GM10847 (cell line): Measurements from ENCODE around the gene STAT2.
A peak's percentile ranks its signal among the peaks of the same experiment; 100 is the strongest.

Source experiments
- POLR2A ChIP-seq: IDR thresholded peaks from 2 replicates; pipeline ENCODE4 v1.6.1; 2011; ENCODE audit not compliant: insufficient read length; ENCODE audit errors: extremely low read depth

STAT2 gene

DNA sequence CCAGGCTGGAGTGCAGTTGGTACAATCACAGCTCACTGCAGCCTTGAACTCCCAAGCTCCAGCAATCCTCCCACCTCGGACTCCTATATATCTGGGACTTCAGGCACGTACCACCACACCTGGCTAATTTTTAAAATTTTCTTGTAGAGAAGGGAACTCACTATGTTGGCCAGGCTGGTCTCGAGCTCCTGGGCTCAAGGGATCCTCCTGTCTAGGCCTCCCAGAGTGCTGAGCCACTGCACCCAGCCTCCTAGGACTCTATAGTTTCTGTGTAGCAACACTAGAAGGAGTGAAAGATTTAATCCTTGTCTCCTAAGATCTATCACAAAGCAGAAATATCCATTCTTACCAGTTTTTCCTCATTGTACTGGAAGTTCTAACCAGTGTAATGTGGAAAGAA, 7.0 kb upstream of the STAT2 start:
- TF ChIP-seq POLR2A, result no peak

DNA sequence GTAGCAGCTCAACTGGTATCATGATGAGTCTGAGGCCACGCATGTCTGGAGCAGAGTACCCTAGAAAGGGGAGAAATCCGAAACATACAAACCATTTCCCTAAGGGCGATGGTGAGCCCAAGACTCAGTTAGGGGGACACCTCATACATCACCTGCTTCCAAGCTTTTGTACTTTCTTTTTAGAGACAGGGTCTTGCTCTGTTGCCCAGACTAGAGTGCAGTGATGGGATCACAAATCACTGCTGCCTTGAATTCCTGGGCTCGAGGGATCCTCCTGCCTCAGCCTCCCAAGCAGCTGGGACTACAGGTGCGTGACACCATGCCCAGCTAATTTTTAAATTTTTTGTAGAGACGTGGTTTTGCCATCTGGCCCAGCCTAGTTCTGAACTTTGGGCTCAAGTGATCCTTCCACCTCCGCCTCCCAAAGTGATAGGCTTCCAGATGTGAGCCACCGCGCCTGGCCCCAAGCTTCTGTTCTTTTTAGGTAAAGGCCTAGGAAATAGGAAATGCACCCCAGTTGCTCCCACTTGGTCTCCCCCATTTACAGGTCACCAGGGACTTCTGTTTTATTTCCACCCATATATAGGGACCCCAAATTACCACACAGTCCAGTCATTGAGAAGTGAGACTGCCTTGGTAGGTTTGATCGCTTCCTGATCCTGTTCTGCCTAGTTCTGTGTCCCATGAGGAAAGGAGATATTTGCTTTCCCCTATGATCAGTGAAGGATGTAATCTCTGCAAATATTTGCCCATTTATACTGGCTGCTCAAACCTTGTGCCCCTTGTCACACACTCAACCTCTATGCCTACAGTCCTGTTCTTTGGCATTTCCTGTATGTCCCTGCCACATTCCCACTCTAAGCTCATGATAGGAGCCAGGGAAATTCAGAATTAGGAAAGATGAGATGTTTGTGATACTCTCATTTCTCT, 2.5 kb upstream of the STAT2 start, which contains the start of gene APOF:
Gene APOF, minus strand, starts transcription at position 728 of the 930 bp plus-strand sequence. Its CDS starts 112 bp downstream, at position 616.
- no peak for TF ChIP-seq POLR2A

DNA sequence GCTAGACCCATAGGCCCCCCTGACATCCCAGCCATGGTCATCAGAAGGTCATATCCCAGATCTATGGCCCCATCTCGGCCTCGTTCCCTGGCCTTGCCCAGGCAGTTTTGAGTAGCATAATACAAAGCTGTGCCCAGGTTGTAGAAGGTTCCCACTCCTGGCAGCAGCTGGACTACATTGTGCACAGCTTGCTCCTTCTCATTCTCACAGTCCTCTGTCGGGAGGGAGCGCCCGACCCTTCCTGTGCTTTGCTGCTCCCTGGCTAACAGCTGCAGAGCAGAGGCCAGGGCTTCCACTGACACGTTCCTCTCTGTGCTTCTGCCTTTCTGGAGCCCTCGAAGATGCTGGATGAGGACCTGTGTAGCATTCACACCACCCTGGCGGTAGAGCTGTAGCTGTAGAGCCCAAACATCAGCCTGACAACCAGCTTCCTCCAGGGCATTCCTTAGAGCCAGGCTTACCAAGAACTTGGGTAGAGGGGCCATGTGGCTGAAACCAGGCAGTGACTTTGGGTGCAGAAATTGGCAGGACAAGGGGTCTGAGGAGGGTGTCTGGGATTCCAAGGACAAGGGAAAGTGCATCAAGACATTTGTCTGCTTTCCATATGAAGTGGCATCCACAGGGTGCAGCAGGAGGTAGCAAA, 1.7 kb upstream of the STAT2 start:
- TF ChIP-seq POLR2A, result no peak

DNA sequence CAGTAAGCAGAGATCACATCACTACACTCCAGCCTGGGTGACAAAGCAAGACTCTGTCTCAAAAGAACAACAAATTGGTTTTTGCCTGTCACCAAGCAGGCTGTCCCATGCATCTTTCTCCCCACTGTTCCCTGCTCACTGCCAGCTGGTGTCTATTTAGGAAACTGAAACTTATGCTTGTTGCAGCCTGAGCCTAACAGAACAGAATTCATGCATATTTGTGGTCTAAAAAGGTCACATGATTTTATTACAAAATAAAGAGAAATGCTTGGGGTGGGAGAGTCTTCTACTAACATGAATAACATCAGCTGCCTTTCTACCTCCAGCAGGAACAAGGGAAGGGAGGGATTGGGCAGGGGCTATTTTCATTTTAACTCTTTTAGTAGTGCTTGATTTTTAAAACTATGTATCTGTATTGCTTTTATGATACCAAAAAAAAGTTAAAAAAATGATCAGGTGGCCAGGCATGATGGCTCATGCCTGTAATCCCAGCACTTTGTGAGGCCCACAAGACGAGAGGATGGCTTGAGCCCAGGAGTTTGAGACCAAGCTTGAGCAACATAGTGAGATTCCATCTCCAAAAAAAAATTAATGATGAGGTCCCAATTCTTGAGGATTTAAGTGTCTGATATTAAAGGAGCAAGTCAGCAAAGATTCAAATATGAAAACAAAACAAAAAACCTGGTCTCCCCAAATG, 923 bp downstream of the STAT2 start:
- no peak for TF ChIP-seq POLR2A

DNA sequence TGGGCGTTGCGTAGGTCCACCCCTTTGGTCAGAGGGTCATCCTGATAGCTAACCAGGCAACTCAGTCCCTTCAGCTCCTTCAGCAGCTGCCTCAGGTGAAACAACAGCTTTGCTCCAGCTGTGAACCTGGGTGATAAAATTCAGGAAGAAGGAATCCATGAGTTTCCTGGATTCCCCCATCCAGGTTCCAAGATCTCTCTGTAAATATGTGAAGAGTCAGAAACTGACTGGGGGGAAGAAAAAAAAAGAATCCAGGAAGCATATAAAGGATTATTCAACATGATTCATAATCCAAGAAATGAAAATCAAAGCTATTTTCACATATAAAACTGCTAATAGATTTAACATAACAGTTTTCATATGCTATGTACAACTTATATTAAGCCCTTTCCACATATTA, 8.6 kb downstream of the STAT2 start:
- no peak for TF ChIP-seq POLR2A

DNA sequence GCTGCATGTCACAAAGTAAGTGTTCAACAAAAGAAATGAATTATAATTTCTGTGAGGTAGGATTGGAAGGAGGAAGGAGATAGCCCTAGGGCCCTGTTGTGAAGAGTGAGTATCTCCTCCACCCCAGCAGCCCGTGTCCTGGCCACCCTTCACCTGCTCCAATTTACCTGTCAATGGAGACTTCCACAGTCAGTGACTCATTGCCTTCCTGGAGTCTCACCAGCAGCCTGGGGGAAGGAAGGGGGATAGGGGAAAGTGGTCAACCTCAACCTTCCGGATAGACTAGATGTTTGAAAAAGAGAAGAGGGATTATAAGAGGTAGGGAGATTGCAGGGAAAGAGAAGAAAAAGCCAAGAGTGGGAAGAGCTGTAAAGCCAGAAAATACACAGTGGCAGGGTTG, 9.2 kb downstream of the STAT2 start:
- TF ChIP-seq POLR2A, result no peak

DNA sequence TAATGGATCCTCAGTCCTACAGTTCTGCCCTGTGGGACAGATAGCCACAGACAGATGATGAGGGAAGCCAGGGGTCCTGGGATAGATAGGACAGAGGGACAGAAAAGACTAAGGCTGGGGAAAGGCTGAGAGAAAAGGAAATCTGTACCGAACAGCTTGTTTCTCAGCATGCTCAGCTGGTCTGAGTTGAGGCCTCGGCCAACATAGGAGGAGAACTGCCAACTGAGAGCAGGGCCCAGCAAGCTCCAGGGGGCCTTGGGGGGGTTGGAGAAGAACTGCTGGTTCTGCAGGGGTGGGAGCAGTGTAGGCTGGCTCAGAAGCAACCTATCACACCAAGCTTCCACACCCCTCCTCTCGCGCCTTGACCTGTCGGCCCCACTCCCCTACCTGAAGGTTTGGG, 11.1 kb downstream of the STAT2 start:
- no peak for TF ChIP-seq POLR2A

DNA sequence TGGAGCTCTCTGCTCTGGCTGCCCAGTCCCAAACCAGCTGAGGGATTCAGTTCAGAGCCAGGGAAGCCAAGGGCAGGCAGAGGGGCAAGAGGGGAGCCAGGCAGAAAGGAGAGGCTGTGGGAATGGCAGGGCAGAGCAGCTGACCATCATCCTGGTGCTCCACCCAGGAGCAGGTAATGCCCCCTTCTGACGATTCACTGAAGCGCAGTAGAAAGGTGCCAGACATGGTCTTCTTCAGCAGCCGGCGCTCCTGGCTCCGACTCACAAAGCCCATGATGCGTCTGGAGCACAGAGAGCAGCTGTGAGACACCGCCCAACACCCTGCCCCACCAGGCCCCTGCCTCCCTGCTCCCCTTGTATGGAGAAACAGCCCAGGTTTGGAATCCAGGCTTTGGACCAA, 13.2 kb downstream of the STAT2 start:
- no peak for TF ChIP-seq POLR2A

DNA sequence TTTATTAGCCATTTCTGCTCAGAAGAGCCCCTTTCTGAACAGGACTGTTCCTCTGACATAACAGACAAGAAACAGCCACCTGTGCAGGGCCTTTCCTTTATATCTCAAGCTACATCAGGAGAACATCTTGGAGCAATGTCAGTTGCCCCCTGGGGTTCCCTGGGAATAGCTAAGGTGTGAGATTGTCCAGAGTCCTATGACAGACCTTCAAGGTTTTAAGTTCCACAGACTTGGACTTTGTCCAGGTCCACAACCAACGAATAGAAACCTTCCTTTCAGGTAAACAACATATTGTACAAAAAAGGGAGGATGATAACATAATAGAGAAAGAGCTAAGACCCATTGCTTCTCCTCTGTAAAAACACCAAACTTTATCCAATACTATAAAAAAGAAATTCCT, 18.3 kb downstream of the STAT2 start:
- no peak for TF ChIP-seq POLR2A

DNA sequence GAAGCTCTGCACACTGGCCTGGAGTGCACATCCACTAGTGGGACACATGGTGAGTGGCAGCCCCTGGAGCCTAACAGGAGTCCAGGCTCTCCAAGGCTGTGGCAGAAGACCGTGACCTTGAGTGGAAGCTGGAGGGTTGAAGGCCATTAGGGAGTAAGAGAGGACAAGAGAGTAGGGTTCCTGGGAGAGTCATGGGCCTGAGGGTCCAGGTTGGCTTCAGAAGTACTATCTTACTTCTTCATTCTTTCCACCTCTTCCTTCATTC, 20.8 kb downstream of the STAT2 start:
- TF ChIP-seq POLR2A, result no peak

DNA sequence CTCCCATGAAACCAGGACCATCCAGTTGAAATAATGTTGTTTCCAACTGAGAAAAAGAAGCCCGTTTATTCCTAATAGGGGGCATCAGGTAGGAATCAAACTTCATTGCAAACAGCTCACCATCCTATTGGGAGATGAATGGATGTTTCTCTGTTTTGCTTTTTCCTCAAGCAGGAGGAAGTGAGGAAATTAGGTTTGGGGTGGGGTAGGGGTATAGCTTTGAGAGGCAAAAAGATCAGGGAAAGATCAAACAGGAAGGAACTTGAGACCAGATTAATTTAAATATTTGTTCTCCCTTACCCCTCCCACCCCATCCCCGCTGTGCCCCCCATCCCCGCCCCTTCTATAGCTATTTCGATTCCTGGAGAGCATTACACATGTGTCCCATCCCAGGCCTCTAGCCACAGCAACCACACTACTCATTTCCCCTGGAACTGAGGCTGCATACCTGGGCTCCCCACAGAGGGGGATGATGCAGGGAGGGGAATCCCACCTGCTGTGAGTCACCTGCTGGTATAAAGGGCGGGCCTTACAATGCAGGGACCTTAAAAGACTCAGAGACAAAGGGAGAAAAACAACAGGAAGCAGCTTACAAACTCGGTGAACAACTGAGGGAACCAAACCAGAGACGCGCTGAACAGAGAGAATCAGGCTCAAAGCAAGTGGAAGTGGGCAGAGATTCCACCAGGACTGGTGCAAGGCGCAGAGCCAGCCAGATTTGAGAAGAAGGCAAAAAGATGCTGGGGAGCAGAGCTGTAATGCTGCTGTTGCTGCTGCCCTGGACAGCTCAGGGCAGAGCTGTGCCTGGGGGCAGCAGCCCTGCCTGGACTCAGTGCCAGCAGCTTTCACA, 21.4 kb downstream of the STAT2 start, which contains the start of gene IL23A:
Gene IL23A, plus strand, starts transcription at position 577 of the 850 bp plus-strand sequence. Its CDS starts 161 bp downstream, at position 738.
- TF ChIP-seq POLR2A, result no peak

DNA sequence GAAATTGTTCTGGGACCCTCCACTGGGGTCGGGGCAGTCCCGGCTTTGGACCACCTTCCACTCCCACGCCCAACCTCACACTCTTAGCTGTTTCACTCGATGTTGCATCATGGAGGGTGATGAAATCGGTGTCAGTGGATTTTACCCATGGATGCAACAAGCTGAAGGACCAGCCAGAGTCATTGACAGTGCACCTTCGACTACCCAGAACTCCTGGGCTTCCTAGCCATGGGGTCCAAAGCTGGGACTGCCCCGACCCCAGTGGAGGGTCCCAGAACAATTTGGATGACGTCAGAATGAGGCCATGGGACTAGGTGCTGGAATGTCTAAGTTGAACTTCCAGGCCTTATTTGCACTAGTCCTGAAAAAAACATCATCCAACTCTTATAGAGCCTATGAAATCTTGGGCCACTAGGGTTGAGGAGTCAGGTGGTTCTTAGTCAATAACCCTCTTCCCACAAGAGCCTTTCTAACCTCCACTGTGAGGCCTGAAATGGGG, 22.1 kb downstream of the STAT2 start:
- TF ChIP-seq POLR2A, result no peak

DNA sequence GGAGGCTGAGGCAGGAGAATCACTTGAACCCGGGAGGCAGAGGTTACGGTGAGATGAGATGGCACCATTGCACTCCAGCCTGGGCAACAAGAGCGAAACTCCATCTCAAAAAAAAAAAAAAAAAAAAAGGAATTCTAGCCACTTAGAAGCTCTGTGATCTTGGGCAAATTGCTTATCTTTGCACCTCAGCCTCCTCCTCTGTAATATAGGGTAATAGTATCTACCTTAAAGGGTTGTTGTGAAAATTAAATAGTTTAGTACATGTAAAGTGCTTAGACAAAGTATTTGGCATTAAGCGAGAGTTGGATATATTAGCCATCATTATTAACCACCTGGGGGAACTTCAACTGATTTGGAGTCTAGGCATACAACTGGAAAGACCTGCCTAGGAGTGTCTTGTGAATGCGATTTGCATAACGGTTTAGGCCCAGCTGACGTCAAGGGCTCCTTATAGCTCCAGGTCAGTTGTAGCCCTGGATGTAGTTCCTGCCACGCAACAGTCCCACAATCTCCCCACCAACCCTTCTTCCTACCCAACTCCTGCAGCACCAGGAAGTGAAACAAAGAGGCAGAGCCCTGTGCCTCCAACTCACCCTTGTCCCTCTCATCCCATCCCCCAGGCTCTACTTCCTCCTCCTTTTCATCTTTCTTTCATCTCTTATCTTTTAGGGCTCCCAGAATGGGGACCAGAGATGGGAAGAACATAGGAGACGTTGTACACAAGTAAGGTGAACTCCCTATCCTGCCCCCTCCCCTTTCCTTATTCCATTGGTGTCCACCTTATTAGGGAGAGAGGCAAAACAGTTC, 23.3 kb downstream of the STAT2 start:
- TF ChIP-seq POLR2A, result no peak

DNA sequence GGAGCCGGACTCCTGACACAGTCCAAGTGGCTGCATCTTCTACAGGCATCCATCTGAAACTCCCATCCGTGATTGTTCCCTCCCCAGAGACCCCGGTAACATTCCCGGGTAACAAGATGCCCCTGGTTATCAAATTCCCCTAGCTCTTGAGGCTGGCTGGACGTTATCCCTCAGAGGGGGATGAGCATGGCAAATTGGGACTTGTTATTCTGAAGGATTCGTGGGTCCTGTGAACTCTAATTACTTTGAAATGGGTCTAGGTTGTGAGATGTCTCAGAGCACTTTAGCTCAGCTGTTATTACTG, 25.5 kb downstream of the STAT2 start:
- no peak for TF ChIP-seq POLR2A

DNA sequence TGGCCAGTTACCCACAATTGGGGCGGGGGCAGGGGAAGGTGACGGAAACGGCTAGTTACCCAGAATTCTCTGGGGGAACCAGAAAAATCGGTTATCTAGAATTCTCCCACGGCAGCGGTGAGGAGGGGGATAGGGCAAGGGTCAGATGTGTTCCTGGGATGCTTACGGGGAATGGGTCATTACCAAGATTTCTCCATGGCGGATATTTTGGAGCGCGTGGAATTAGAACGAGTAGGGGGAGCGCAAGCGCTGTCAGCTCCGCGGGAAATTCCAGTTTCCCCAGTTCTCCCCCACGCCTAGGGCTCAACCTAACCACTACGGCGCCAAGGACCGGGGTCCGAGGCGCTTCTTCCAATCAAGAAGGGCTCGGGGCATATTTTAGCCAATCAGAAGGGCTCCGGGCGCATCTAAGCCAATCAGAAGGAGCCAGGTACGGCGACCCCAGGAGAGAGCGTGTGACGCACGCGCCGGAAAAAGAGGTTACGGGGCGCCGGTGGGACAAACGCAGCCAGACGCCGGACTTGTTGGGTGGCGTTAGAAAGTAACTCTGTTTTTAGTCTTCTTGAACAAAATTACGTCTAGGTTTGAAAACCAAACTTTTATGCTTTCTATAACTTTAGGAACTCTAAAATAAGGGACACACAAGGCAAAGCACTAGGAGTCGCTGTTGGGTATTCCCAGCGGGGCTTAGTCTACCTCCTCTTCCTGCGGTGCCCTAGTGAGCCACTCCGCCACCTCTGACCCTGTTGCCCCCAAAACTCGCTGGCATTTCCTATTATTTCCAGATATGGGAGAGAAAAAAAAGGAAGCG, 26.0 kb downstream of the STAT2 start, which contains the start of gene PAN2:
Gene PAN2, minus strand, starts transcription at position 322 of the 811 bp plus-strand sequence. CDS start 906 bp downstream, outside the sequence.
- peak; percentile 91 for TF ChIP-seq POLR2A
